HepG2 (cell line): Measurements from ENCODE around the gene CCNT2. TPM values are rescaled to one million over a fixed set of nuclear protein-coding genes. Genes with fewer than 3 reads are reported as not detected.

Experiments
- CEBPG ChIP-seq: IDR thresholded peaks from 2 replicates; pipeline ENCODE4 v1.6.1; 2016
- DNMT1 ChIP-seq: sonication (generic); formaldehyde crosslinking; IDR thresholded peaks from 2 replicates; pipeline ENCODE4 v1.5.1; 2020; ENCODE audit warnings: mild to moderate bottlenecking, missing genetic modification reagents
- EHMT2 ChIP-seq: fragments of 200-600 bp; sonication (generic); IDR thresholded peaks from 2 replicates; pipeline ENCODE4 v1.7.0; 2017; ENCODE audit warnings: antibody characterized with exemption, low read depth, low read length, borderline replicate concordance
- FIP1L1 ChIP-seq: fragments of 200-400 bp; formaldehyde crosslinking; IDR thresholded peaks from 2 replicates; pipeline ENCODE4 v1.6.1; 2018; ENCODE audit warnings: low read depth, mild to moderate bottlenecking, low read length, moderate library complexity, borderline replicate concordance; ENCODE audit not compliant: insufficient read depth
- FOXK1 ChIP-seq: sonication (generic); formaldehyde crosslinking; IDR thresholded peaks from 2 replicates; pipeline ENCODE4 v1.4.0; 2020; ENCODE audit warnings: low read depth, missing genetic modification reagents, borderline replicate concordance
- GABPA ChIP-seq, 2 experiments: IDR thresholded peaks; 2 replicates each; pipeline ENCODE4 v1.6.1; 2011 to 2016; ENCODE audit warnings: low read depth in 2 of 2, low read length in 1 of 2, missing biosample characterization in 1 of 2, missing genetic modification characterization in 1 of 2
- KAT7 ChIP-seq: IDR thresholded peaks from 2 replicates; pipeline ENCODE4 v1.6.1; 2018; ENCODE audit warnings: borderline replicate concordance, missing compliant biosample characterization
- NFE2L1 ChIP-seq: sonication (generic); formaldehyde crosslinking; IDR thresholded peaks from 2 replicates; pipeline ENCODE4 v1.4.0; 2020; ENCODE audit warnings: missing genetic modification reagents, mild to moderate bottlenecking, borderline replicate concordance
- POLR2AphosphoS5 ChIP-seq: IDR thresholded peaks from 2 replicates; pipeline ENCODE4 v1.6.1; 2012; ENCODE audit warnings: low read depth, low read length
- RELA ChIP-seq: sonication (generic); formaldehyde crosslinking; IDR thresholded peaks from 2 replicates; pipeline ENCODE4 v1.4.0; 2020; ENCODE audit warnings: missing genetic modification reagents
- RFX5 ChIP-seq: IDR thresholded peaks from 2 replicates; pipeline ENCODE4 v1.6.1; 2011; ENCODE audit warnings: low read depth, low read length, improper control_type of control experiment
- SMAD9 ChIP-seq: sonication (generic); formaldehyde crosslinking; IDR thresholded peaks from 2 replicates; pipeline ENCODE4 v1.5.1; 2020; ENCODE audit warnings: mild to moderate bottlenecking, missing genetic modification reagents
- ZNF142 ChIP-seq: sonication (generic); formaldehyde crosslinking; IDR thresholded peaks from 2 replicates; pipeline ENCODE4 v1.4.0; 2020; ENCODE audit warnings: missing genetic modification reagents
- ZNF329 ChIP-seq: sonication (generic); formaldehyde crosslinking; IDR thresholded peaks from 2 replicates; pipeline ENCODE4 v1.9.0; 2021; ENCODE audit warnings: low read depth, mild to moderate bottlenecking, missing genetic modification reagents
- ZNF430 ChIP-seq: sonication (generic); formaldehyde crosslinking; IDR thresholded peaks from 2 replicates; pipeline ENCODE4 v1.9.0; 2021; ENCODE audit warnings: mild to moderate bottlenecking, missing genetic modification reagents
- ZNF567 ChIP-seq: sonication (generic); formaldehyde crosslinking; IDR thresholded peaks from 2 replicates; pipeline ENCODE4 v1.8.1; 2023; ENCODE audit warnings: mild to moderate bottlenecking, missing genetic modification reagents, borderline replicate concordance
- ZNF652 ChIP-seq: IDR thresholded peaks from 2 replicates; pipeline ENCODE4 v1.6.1; 2016; ENCODE audit warnings: low read depth, borderline replicate concordance
- polyA plus RNA-seq, 8 experiments: library from polyadenylated mRNA; depleted of rRNA in 3 of 8; stranded (reverse) in 7 of 8; unstranded in 1 of 8; fragments of >200 nt; fragmentation: Illumina TruSeq in 4 of 8; extraction: Trizol in 4 of 8; gene quantifications; 2 replicates each; pipeline versions ENCODE4 v1.2.1 to v1.2.3, GENCODE V29; 2011 to 2016; ENCODE audit warnings: low read depth in 4 of 8, missing spikeins in 1 of 8, mixed read lengths in 1 of 8; ENCODE audit not compliant: insufficient read depth in 1 of 8
- total RNA-seq, 5 experiments: library from RNA; depleted of rRNA; stranded (reverse); fragments of >200 nt; fragmentation: Illumina TruSeq; extraction: Trizol; gene quantifications; 2 replicates each; pipeline ENCODE4 v1.2.3, GENCODE V29; 2016; ENCODE audit warnings: low read depth in 1 of 5
- TF ChIP-seq, protein P1 (sequence below): sonication (generic); formaldehyde crosslinking; IDR thresholded peaks from 2 replicates; pipeline ENCODE4 v1.9.0; 2021; ENCODE audit warnings: missing genetic modification reagents, mild to moderate bottlenecking, borderline replicate concordance
- TF ChIP-seq, protein P2 (sequence below): sonication (generic); formaldehyde crosslinking; IDR thresholded peaks from 2 replicates; pipeline ENCODE4 v1.4.0; 2020; ENCODE audit warnings: missing genetic modification reagents, borderline replicate concordance

Gene CCNT2
- total and polyA plus RNA-seq, 2 of the 13 experiments (the other 11 are each of a cell fraction or from before 2014, with no cell fraction given) = 22.1 to 34.4 TPM

DNA sequence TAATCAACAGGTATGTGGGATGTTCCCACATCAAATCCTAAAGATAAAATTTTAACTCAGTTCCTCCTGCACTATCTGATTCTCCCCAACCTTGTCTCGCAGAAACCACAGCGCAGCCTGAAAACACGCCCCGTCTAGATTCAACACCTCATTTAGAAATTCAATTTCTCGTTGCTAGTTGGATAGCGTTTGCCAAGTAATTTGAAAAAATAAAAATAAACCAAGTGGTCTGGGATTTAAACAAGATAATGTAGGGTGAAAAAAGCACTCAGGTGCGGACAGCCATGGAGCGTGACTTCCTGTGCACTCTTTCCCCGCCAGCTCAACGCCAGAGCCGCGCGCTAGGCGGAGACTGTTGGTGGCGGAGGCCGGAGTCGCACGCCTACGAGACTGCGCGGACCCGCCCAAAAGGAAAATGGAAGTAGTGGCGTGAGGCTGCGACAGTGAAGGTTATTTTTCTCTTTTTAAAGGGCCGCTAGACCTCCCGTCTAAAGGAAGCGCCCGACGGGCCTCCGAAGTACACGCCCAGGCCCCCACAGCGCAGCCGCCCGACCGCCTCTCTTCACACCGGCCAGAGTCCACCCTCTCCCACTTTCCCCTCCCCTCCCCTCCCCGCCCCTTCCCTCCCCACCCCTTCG is 615 bp upstream of the CCNT2 start (continued):
- TF ChIP-seq POLR2AphosphoS5 (peak; percentile 96), NFE2L1 (no peak), KAT7 (no peak; the same call in 1 of the 2 replicates), RFX5 (no peak), SMAD9 (no peak), CEBPG (CRISPR knock-in tag) (no peak), ZNF430 (no peak), EHMT2 (no peak), ZNF142 (CRISPR knock-in tag) (peak; percentile 78; the same call in 1 of the 2 replicates), FOXK1 (CRISPR knock-in tag) (no peak; the same call in 1 of the 2 replicates), RELA (CRISPR knock-in tag) (no peak), ZNF652 (CRISPR knock-in tag) (peak; percentile 84), DNMT1 (CRISPR knock-in tag) (no peak), GABPA (IDR thresholded peaks at IDR 0.05; ENCODE audit: low read depth, low read length) (no peak), GABPA (CRISPR knock-in tag; IDR thresholded peaks at IDR 0.05; ENCODE audit: low read depth) (no peak), ZNF329 (CRISPR knock-in tag) (0 out of 2 replicates have a peak, but pooled peaks have one; percentile 75), FIP1L1 (no peak), ZNF567 (CRISPR knock-in tag) (no peak)
- TF ChIP-seq, protein P1, sequence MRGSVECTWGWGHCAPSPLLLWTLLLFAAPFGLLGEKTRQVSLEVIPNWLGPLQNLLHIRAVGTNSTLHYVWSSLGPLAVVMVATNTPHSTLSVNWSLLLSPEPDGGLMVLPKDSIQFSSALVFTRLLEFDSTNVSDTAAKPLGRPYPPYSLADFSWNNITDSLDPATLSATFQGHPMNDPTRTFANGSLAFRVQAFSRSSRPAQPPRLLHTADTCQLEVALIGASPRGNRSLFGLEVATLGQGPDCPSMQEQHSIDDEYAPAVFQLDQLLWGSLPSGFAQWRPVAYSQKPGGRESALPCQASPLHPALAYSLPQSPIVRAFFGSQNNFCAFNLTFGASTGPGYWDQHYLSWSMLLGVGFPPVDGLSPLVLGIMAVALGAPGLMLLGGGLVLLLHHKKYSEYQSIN = no peak
- TF ChIP-seq, protein P2, sequence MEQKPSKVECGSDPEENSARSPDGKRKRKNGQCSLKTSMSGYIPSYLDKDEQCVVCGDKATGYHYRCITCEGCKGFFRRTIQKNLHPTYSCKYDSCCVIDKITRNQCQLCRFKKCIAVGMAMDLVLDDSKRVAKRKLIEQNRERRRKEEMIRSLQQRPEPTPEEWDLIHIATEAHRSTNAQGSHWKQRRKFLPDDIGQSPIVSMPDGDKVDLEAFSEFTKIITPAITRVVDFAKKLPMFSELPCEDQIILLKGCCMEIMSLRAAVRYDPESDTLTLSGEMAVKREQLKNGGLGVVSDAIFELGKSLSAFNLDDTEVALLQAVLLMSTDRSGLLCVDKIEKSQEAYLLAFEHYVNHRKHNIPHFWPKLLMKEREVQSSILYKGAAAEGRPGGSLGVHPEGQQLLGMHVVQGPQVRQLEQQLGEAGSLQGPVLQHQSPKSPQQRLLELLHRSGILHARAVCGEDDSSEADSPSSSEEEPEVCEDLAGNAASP (CRISPR knock-in tag) = no peak
